K562 (cell line): Measurements from ENCODE around the gene TMIGD3. TPM values are rescaled to one million over a fixed set of nuclear protein-coding genes. Genes with fewer than 3 reads are reported as not detected.
A peak's percentile ranks its signal among the peaks of the same experiment; 100 is the strongest.

Experiments
- ATAC-seq: fragments of 200-7000 bp; cut with Tn5 transposase; 3 replicates; pipeline ENCODE4 v1.9.1; 2020; ENCODE audit warnings: moderate library complexity
- BruUV-seq: library from RNA; stranded (reverse); fragments of 400-500 nt; replicated peaks from 2 replicates; lab custom pipeline; 2021; lab: Mats Ljungman, UMichigan
- CTCF ChIA-PET: fragments of 300-600 bp; formaldehyde crosslinking; extraction: SDS; loops from one replicate; lab custom pipeline; 2021; ENCODE audit warnings: low intra/inter-chr PET ratio; lab: Yijun Ruan, JAX
- POLR2A ChIA-PET: fragments of 300-600, 350-650 bp; sonication (Branson Sonifier 250); formaldehyde crosslinking; extraction: SDS; loops from one replicate; lab custom pipeline; 2021; ENCODE audit warnings: antibody characterized with exemption, inconsistent platforms; lab: Yijun Ruan, JAX
- DNase-seq, 4 experiments: peaks; one replicate each; pipeline versions ENCODE4 v3.0.0 to v3.0.0-alpha.2; 2011 to 2018; ENCODE audit warnings: low spot score in 3 of 4, mixed read lengths in 3 of 4; ENCODE audit errors: extremely low read depth in 1 of 4
- FAIRE-seq: peaks from 2 replicates; lab custom pipeline; 2011; peaks lifted over from hg19 to GRCh38; lab: Jason Lieb, UNC
- H2AFZ ChIP-seq: 2 replicates; pipeline ENCODE4 v1.6.0; 2011; ENCODE audit warnings: low read depth, low read length, control low read depth, inconsistent platforms
- H3K27ac ChIP-seq: fragments of 200-600 bp; 3 replicates; pipeline ENCODE4 v1.8.0; 2011; ENCODE audit warnings: low read depth, mild to moderate bottlenecking, control low read depth, inconsistent platforms, low read length, moderate library complexity, mixed read lengths; ENCODE audit errors: extremely low read depth
- H3K27me3 ChIP-seq, 2 experiments: fragments of 300-600 bp in 1 of 2; 2 replicates in 1 of 2; 3 replicates in 1 of 2; pipeline versions ENCODE4 v1.6.0 to v1.8.0; 2011; ENCODE audit warnings: inconsistent platforms in 2 of 2, low read length in 2 of 2, mild to moderate bottlenecking in 1 of 2, mixed read lengths in 1 of 2, moderate library complexity in 1 of 2; ENCODE audit not compliant: control insufficient read depth in 2 of 2, insufficient read depth in 2 of 2
- H3K36me3 ChIP-seq: fragments of 300-600 bp; 3 replicates; pipeline ENCODE4 v1.8.0; 2011; ENCODE audit warnings: mild to moderate bottlenecking, low read length, inconsistent platforms; ENCODE audit not compliant: control insufficient read depth, insufficient read depth
- H3K4me1 ChIP-seq, 2 experiments: fragments of 200-600 bp in 1 of 2; replicated peaks in 1 of 2; 2 replicates in 1 of 2; 3 replicates in 1 of 2; pipeline versions ENCODE4 v1.5.1 to v1.8.0; 2011; ENCODE audit warnings: inconsistent platforms in 2 of 2, low read length in 2 of 2, mild to moderate bottlenecking in 1 of 2, mixed read lengths in 1 of 2, moderate library complexity in 1 of 2; ENCODE audit not compliant: control insufficient read depth in 2 of 2, insufficient read depth in 2 of 2
- H3K4me2 ChIP-seq: 2 replicates; pipeline ENCODE4 v1.6.1; 2011; ENCODE audit warnings: low read length, control low read depth, inconsistent platforms, mixed read lengths; ENCODE audit not compliant: insufficient read depth
- H3K4me3 ChIP-seq: fragments of 200-600 bp; sonication (generic), shearing (Covaris generic); 2 replicates; pipeline ENCODE4 v1.5.1; 2016; ENCODE audit warnings: control low read depth, inconsistent platforms
- H3K79me2 ChIP-seq: fragments of 200-600 bp; 3 replicates; pipeline ENCODE4 v1.8.0; 2011; ENCODE audit warnings: low read length, inconsistent platforms; ENCODE audit not compliant: control insufficient read depth, insufficient read depth
- H3K9ac ChIP-seq, 2 experiments: 2 replicates each; pipeline versions ENCODE4 v1.6.0 to v1.6.1; 2011; ENCODE audit warnings: low read depth in 2 of 2, low read length in 2 of 2, control low read depth in 1 of 2, inconsistent platforms in 1 of 2, mild to moderate bottlenecking in 1 of 2, mixed read lengths in 1 of 2; ENCODE audit not compliant: insufficient read depth in 1 of 2
- H3K9me1 ChIP-seq: one replicate; pipeline ENCODE4 v1.6.0; 2011; ENCODE audit warnings: inconsistent platforms, mild to moderate bottlenecking, low read length, moderate library complexity; ENCODE audit not compliant: control insufficient read depth, insufficient read depth
- H3K9me3 ChIP-seq: replicated peaks from 2 replicates; pipeline ENCODE4 v1.5.1; 2011; ENCODE audit warnings: low read depth, low read length, inconsistent platforms; ENCODE audit not compliant: control insufficient read depth, insufficient read depth
- H4K20me1 ChIP-seq: replicated peaks from 2 replicates; pipeline ENCODE4 v1.6.1; 2011; ENCODE audit warnings: low read length, inconsistent platforms, mixed read lengths; ENCODE audit not compliant: control insufficient read depth, insufficient read depth
- IRF9 ChIP-seq: fragments of 450-650 bp; IDR thresholded peaks from 2 replicates; pipeline ENCODE4 v1.6.1; 2016; ENCODE audit warnings: missing biosample characterization, missing genetic modification characterization
- WGBS: fragments of 100-300 bp; shearing (Covaris generic); methylation state at CpG from one replicate; pipeline ENCODE4 v1.1.6; 2016; ENCODE audit warnings: low coverage, mixed read lengths; ENCODE audit not compliant: insufficient coverage; ENCODE audit errors: missing lambda C conversion rate; 5-methylcytosine and 5-hydroxymethylcytosine counted together
- in situ Hi-C: fragments of 300-500 bp; cut with MboI; formaldehyde crosslinking; loops from 4 replicates; pipeline ENCODE4 v1.15.0; 2018; ENCODE audit warnings: inconsistent platforms, mixed read lengths
- intact Hi-C: fragments of 100-400 bp; cut with micrococcal nuclease; formaldehyde crosslinking; loops from 2 replicates; pipeline ENCODE4 v1.14.2; 2022
- polyA plus RNA-seq, 8 experiments: library from polyadenylated mRNA; depleted of rRNA in 4 of 8; stranded (reverse) in 5 of 8; unstranded in 3 of 8; fragments of >200 nt; fragmentation: Nextera tagmentation in 2 of 8; fragmentation: Illumina TruSeq in 1 of 8; extraction: Ambion mirVana in 2 of 8; extraction: Trizol in 1 of 8; gene quantifications; 2 replicates each; pipeline versions ENCODE4 v1.2.1 to v1.2.3, GENCODE V29; 2011 to 2014; ENCODE audit warnings: inconsistent platforms in 1 of 8, missing spikeins in 1 of 8
- total RNA-seq, 7 experiments: library from RNA; depleted of rRNA in 6 of 7; stranded (reverse); fragments of >200 nt in 6 of 7; fragmentation: Illumina TruSeq in 2 of 7; extraction: Trizol in 2 of 7; gene quantifications; 2 replicates each; pipeline versions ENCODE4 v1.2.1 to v1.2.3, GENCODE V29; 2011 to 2021; ENCODE audit warnings: low replicate concordance in 1 of 7
- TF ChIP-seq, protein P1 (sequence below), 2 experiments: fragments of 450-650 bp in 1 of 2; sonication (generic) in 1 of 2; formaldehyde crosslinking in 1 of 2; IDR thresholded peaks; 2 replicates each; pipeline versions ENCODE4 v1.7.1 to v1.9.0; 2016 to 2022; ENCODE audit warnings: inconsistent platforms in 1 of 2, mild to moderate bottlenecking in 1 of 2, missing genetic modification reagents in 1 of 2

Gene TMIGD3
- total and polyA plus RNA-seq, 9 of the 15 experiments (the other 6 are each of a cell fraction or from before 2014, with no cell fraction given): 0.11 to 0.13 (median 0.11) TPM; not detected in 6

GRCh38 chr1:111465754-111466153 lies 37.7 kb downstream of the TMIGD3 start:
- H3K36me3 ChIP-seq: peaks cover 49% of the 10 kb centered on the region
- no peak overlapping the region for H3K4me3 ChIP-seq
- TF ChIP-seq IRF9: no peak
- TF ChIP-seq, protein P1, sequence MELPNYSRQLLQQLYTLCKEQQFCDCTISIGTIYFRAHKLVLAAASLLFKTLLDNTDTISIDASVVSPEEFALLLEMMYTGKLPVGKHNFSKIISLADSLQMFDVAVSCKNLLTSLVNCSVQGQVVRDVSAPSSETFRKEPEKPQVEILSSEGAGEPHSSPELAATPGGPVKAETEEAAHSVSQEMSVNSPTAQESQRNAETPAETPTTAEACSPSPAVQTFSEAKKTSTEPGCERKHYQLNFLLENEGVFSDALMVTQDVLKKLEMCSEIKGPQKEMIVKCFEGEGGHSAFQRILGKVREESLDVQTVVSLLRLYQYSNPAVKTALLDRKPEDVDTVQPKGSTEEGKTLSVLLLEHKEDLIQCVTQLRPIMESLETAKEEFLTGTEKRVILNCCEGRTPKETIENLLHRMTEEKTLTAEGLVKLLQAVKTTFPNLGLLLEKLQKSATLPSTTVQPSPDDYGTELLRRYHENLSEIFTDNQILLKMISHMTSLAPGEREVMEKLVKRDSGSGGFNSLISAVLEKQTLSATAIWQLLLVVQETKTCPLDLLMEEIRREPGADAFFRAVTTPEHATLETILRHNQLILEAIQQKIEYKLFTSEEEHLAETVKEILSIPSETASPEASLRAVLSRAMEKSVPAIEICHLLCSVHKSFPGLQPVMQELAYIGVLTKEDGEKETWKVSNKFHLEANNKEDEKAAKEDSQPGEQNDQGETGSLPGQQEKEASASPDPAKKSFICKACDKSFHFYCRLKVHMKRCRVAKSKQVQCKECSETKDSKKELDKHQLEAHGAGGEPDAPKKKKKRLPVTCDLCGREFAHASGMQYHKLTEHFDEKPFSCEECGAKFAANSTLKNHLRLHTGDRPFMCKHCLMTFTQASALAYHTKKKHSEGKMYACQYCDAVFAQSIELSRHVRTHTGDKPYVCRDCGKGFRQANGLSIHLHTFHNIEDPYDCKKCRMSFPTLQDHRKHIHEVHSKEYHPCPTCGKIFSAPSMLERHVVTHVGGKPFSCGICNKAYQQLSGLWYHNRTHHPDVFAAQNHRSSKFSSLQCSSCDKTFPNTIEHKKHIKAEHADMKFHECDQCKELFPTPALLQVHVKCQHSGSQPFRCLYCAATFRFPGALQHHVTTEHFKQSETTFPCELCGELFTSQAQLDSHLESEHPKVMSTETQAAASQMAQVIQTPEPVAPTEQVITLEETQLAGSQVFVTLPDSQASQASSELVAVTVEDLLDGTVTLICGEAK (IDR thresholded peaks at IDR 0.05): peak; percentile 86
- TF ChIP-seq, protein P1 (CRISPR knock-in tag; IDR thresholded peaks at IDR 0.05): peak; percentile 50; the same call in 1 of the 2 replicates
- H3K79me2 ChIP-seq: no peaks in the 10 kb centered on the region
- H3K9ac ChIP-seq: no peak overlapping the region
- H3K4me2 ChIP-seq: no peak overlapping the region
- H3K27me3 ChIP-seq: no peaks in the 10 kb centered on the region
- H3K9me1 ChIP-seq: no peaks in the 10 kb centered on the region
- ATAC-seq (no peak), FAIRE-seq (no peak), DNase-seq (no peak)
- POLR2A ChIA-PET: interaction anchor here (0.8 to 1.3 kb wide), 5 partner anchors 11 to 48 kb away, joined by 3 to 6 read pairs (median 4); no protein-coding TSS in a partner anchor
- CTCF ChIA-PET: no interaction called here
- in situ Hi-C loops: no loop called here
- peaks cover 7 to 34% of the 10 kb centered on the region in 2 experiments; a peak in 4 of 5 replicates for H3K4me1 ChIP-seq
- no peaks in the 10 kb centered on the region for H4K20me1 ChIP-seq
- intact Hi-C loops: no loop called here
- no peaks in the 10 kb centered on the region for H3K9me3 ChIP-seq
- H2AFZ ChIP-seq: no peak overlapping the region
- WGBS: 63% methylated on average over 2 of the region's 2 CpGs
- BruUV-seq: no TSS peak
- H3K27ac ChIP-seq: no peak overlapping the region
